HG03558 (cell line): Measurements from ENCODE around the gene NUTF2.

Experiments
- ATAC-seq: cut with Tn5 transposase; IDR thresholded peaks from one replicate; pipeline ENCODE4 v1.9.1; 2021; ENCODE audit warnings: moderate number of reproducible peaks; ENCODE audit not compliant: unreplicated experiment; ENCODE audit errors: extremely low read depth

NUTF2 gene

GRCh38 chr16:67846320-67847063, at the start of gene NUTF2:
Gene NUTF2, plus strand, starts transcription at chr16:67846933. Its CDS starts 18,198 bp downstream, at chr16:67865131.
- peak; percentile 39 for ATAC-seq

- no peak for ATAC-seq
Observed at GRCh38 chr16:67800338-67800926, 46.3 kb upstream of the NUTF2 start.

- ATAC-seq: no peak
Observed at GRCh38 chr16:67801241-67801640, 45.5 kb upstream of the NUTF2 start.

GRCh38 chr16:67801883-67802282, 44.9 kb upstream of the NUTF2 start:
- ATAC-seq: no peak

- no peak for ATAC-seq
Observed at GRCh38 chr16:67803894-67804293, 42.8 kb upstream of the NUTF2 start.

GRCh38 chr16:67804853-67805542, 41.7 kb upstream of the NUTF2 start:
- no peak for ATAC-seq

- no peak for ATAC-seq
Observed at GRCh38 chr16:67805718-67806427, 40.9 kb upstream of the NUTF2 start.

- ATAC-seq: peak; percentile 86
Observed at GRCh38 chr16:67806428-67807147, 40.1 kb upstream of the NUTF2 start, which contains the start of the genes RANBP10 and TSNAXIP1. Gene RANBP10, minus strand, starts transcription at chr16:67806560. Its CDS starts 24 bp downstream, at chr16:67806536. Gene TSNAXIP1, plus strand, starts transcription at chr16:67806889. Its CDS starts 261 bp downstream, at chr16:67807150.

- ATAC-seq: no peak
Observed at GRCh38 chr16:67807148-67807682, 39.5 kb upstream of the NUTF2 start.

- ATAC-seq: no peak
Observed at GRCh38 chr16:67811899-67812298, 34.8 kb upstream of the NUTF2 start.

- ATAC-seq: no peak
Observed at GRCh38 chr16:67814567-67814966, 32.2 kb upstream of the NUTF2 start.

GRCh38 chr16:67820608-67821259, 26.0 kb upstream of the NUTF2 start:
- ATAC-seq: no peak

GRCh38 chr16:67822511-67822910, 24.2 kb upstream of the NUTF2 start:
- ATAC-seq: no peak

GRCh38 chr16:67825119-67825518, 21.6 kb upstream of the NUTF2 start:
- ATAC-seq: no peak

- ATAC-seq: no peak
Observed at GRCh38 chr16:67825906-67826305, 20.8 kb upstream of the NUTF2 start.

GRCh38 chr16:67828651-67829050, 18.1 kb upstream of the NUTF2 start:
- no peak for ATAC-seq

- ATAC-seq: no peak
Observed at GRCh38 chr16:67833030-67833414, 13.7 kb upstream of the NUTF2 start.

- peak; percentile 84 for ATAC-seq
Observed at GRCh38 chr16:67833415-67834241, 13.1 kb upstream of the NUTF2 start.
